Nephron progenitor cell (in vitro differentiated cells): ENCODE data around the gene MICAL1.

ENCODE experiments used
- DNase-seq: peaks from one replicate; pipeline ENCODE4 v3.0.0; 2021
- H3K27ac Mint-ChIP-seq: 2 replicates; pipeline ENCODE4 v1.8.0; 2021; ENCODE audit warnings: mild to moderate bottlenecking, moderate library complexity, mixed read lengths
- H3K27me3 Mint-ChIP-seq: 2 replicates; pipeline ENCODE4 v1.8.0; 2021; ENCODE audit warnings: mild to moderate bottlenecking, low read depth, mixed read lengths; ENCODE audit not compliant: poor library complexity
- H3K36me3 Mint-ChIP-seq: 2 replicates; pipeline ENCODE4 v1.8.0; 2021; ENCODE audit warnings: low read depth, mixed read lengths
- H3K4me1 Mint-ChIP-seq: 2 replicates; pipeline ENCODE4 v1.8.0; 2021; ENCODE audit warnings: mixed read lengths
- H3K4me3 Mint-ChIP-seq: 2 replicates; pipeline ENCODE4 v1.8.0; 2021; ENCODE audit warnings: mild to moderate bottlenecking, moderate library complexity, mixed read lengths
- H3K9me3 Mint-ChIP-seq: 2 replicates; pipeline ENCODE4 v1.8.0; 2021; ENCODE audit warnings: mild to moderate bottlenecking, moderate library complexity, mixed read lengths
- CTCF ChIP-seq: fragments of 200-600 bp; sonication (generic); IDR thresholded peaks from 2 replicates; pipeline ENCODE4 v1.5.0; 2021; ENCODE audit warnings: antibody characterized with exemption

MICAL1 gene

GRCh38 chr6:109475625-109476024 lies 20.1 kb upstream of the MICAL1 start:
- Mint-ChIP-seq H3K4me3 (no peak overlapping the region), H3K27me3 (no peaks in the 10 kb centered on the region), H3K4me1 (peaks cover 28% of the 10 kb centered on the region), H3K27ac (no peak overlapping the region), H3K36me3 (peaks cover 67% of the 10 kb centered on the region), H3K9me3 (no peaks in the 10 kb centered on the region)
- DNase-seq = no peak
- TF ChIP-seq CTCF = no peak

- Mint-ChIP-seq H3K4me3 (no peak overlapping the region), H3K9me3 (no peaks in the 10 kb centered on the region), H3K27ac (no peak overlapping the region), H3K27me3 (no peaks in the 10 kb centered on the region), H3K4me1 (peaks cover 22% of the 10 kb centered on the region), H3K36me3 (peaks cover 60% of the 10 kb centered on the region)
- no peak for DNase-seq
- no peak for TF ChIP-seq CTCF
Observed at GRCh38 chr6:109474995-109475394, 19.4 kb upstream of the MICAL1 start.

GRCh38 chr6:109473120-109473519 lies 17.5 kb upstream of the MICAL1 start:
- Mint-ChIP-seq H3K27ac (no peak overlapping the region), H3K36me3 (peaks cover 55% of the 10 kb centered on the region)

GRCh38 chr6:109472132-109472995 lies 16.8 kb upstream of the MICAL1 start:
- DNase-seq = no peak
- no peak overlapping the region for H3K4me3 Mint-ChIP-seq
- no peaks in the 10 kb centered on the region for H3K9me3 Mint-ChIP-seq
- peaks cover under 1% of the 10 kb centered on the region for H3K4me1 Mint-ChIP-seq
- no peak for TF ChIP-seq CTCF
- H3K27me3 Mint-ChIP-seq = no peaks in the 10 kb centered on the region
- H3K27ac Mint-ChIP-seq = no peak overlapping the region
- peaks cover 58% of the 10 kb centered on the region for H3K36me3 Mint-ChIP-seq

More at GRCh38 chr6:109473120-109473519, 17.5 kb upstream of the MICAL1 start:
- TF ChIP-seq CTCF = no peak
- DNase-seq = no peak
- no peaks in the 10 kb centered on the region for H3K27me3 Mint-ChIP-seq
- H3K4me1 Mint-ChIP-seq = peaks cover 6% of the 10 kb centered on the region
- no peak overlapping the region for H3K4me3 Mint-ChIP-seq
- no peaks in the 10 kb centered on the region for H3K9me3 Mint-ChIP-seq

- Mint-ChIP-seq H3K4me1 (no peaks in the 10 kb centered on the region), H3K9me3 (no peaks in the 10 kb centered on the region), H3K27me3 (no peaks in the 10 kb centered on the region), H3K27ac (no peak overlapping the region), H3K4me3 (no peak overlapping the region), H3K36me3 (peaks cover 68% of the 10 kb centered on the region)
- TF ChIP-seq CTCF = no peak
- DNase-seq = no peak
Observed at GRCh38 chr6:109471105-109471810, 15.7 kb upstream of the MICAL1 start.
